Stimulated activated CD8-positive, alpha-beta memory T cell treated with anti-CD3 and anti-CD28 coated beads, Interleukin-4, amount 100 ng/mL, for 1 hour (primary cell): ENCODE measurements around the gene SCGB1D1.

ENCODE experiments used
- DNase-seq, 2 donors: peaks; one replicate each; pipeline ENCODE4 v3.0.0-alpha.2; 2020; ENCODE audit warnings: low read depth in 2 of 2, low spot score in 1 of 2

The SCGB1D1 gene

DNA sequence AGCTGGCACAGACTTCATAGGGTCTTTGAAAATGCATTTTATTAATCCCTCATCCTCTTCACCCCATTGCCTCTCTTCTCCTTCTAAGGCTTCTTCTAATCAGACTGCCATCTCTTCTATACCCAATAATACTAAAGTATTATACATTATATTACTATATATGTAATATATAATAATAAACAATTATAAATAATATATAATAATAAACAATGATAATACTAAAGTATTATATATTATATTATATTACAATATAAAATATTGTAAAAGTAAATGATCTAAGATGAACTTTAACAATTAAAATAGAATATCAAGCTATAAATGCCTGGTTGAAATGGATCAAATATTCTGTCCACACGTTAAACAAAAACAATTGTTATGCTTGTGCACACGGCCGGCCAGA is 31.5 kb downstream of the SCGB1D1 start:
- no peak for DNase-seq

DNA sequence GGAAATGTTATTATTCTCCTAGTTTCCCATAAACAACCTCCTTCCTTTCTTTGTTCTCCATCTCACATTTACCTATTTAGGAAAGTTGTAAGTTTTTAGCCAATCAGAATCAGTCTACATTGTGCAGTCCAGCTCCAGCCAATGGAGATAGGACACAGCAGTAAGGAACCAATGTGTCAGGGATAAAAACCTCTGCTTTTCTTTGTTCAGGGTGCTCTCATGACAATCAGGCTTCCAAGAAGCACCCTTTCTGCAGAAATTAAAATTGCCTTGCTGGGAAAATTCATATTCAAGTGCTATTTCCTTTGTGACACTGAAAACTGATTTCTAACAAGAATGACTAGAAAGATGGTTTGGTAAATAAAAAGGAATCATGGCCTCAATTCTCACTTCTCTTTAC is 33.1 kb downstream of the SCGB1D1 start:
- no peak for DNase-seq

DNA sequence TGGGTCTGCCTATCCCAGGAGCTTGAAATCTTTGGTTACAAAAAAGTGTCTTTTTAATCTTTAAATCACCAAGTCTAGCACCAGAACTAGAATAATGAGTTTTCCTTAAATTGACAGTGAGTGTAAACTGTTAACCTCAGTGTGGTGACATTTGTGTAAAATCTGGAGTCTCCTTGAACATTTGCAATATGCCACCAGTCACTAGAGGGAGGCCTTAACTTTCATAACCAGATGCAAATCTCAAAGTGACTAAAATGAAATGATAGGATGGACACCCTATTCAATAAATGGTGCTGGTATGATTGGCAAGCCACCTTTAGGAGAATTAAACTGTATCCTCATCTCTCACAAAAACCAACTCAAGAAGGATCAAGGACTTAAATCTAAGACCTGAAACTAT is 43.7 kb downstream of the SCGB1D1 start:
- DNase-seq = no peak

DNA sequence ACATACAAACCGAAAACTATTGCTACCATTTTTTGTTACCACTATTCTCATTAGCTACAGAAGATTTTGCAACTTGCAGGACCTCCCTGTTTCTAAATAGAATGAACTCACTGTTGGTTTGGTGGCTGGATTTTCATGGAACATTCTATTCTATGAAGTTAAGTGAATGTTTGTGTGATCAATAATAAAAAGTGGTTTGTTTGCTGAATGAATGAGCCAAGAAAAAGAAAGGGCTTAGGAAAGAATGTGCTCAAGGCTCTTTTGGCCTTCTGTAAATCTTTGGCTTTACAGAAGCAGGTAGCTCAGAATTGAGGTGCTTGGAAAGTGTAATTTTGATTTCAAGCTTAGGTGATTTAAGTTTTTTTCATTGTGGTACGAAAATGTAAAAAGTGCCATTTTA is 46.2 kb downstream of the SCGB1D1 start:
- no peak for DNase-seq

DNA sequence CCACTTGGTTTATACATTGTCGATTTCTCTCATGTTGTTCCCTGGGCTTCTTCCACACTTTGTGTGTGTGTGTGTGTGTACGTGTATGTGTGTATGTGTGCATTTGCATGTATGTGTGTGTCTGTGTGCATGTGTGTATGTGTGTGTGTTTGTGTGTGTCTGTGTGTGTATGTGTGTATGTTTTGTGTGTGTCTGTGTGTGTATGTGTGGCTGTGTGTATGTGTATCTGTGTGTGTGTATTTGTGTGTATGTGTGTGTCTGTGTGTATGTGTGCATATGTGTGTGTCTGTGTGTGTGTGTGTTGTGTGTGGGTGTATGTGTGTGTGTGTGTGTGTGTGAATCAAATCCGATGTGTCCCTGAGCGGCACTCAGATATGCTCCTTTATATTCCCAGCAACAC is 47.5 kb downstream of the SCGB1D1 start:
- DNase-seq = no peak

DNA sequence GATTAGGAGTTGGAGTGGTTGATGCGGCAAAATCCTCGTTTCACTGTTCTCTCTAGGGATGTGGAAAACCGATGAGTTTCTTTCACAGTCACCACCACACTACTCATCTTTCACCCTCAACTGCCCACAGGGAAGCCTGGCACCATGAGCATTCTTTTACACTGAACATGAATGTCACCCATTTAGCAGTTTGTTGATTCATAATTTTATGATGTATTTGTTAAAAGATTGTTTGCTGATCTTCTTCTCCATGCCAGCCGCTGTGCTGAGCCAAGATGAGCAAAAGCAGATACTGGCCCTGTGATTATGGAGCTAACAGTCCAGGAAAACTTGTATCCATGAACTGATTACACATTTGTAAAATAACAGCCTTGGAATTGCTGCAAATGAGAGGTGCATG is 48.1 kb downstream of the SCGB1D1 start:
- no peak for DNase-seq

DNA sequence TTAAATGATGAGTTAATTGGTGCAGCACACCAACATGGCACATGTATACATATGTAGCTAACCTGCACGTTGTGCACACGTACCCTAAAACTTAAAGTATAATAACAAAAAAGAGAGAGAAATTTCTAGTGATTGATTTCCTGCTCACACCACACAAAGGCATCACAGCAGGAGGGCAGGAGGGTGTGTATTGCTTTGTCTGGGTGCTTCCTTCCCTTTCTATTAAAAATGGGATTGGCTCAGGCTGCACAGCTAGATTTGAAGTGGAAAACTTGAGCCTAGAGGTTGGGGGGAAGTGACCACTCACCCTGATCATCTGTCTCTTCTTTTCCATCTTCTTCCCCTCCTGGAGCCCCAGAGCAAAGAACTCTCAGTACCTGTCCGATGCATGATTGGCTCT is 51.1 kb downstream of the SCGB1D1 start:
- DNase-seq = no peak

DNA sequence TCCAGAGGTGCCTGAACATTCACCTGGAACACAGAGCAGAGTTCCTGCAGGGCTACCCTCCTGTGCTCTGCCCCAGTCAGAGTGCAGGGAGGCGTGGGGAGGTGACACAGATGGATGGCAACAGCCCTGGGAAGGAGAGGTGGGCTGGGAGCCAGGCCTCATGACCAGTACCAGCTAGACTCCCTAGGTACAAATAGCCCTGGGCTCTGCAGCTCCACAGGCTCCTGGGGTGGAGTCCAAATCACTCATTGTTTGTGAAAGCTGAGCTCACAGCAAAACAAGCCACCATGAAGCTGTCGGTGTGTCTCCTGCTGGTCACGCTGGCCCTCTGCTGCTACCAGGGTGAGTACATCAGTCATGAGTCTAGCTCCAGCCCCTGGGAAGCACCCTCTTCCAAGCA is 52.0 kb downstream of the SCGB1D1 start, which contains the start of gene SCGB1D2:
SCGB1D2 (plus strand) TSS at position 219 of the 400 bp plus-strand sequence; CDS start at position 288, 69 bp downstream.
- no peak for DNase-seq
